GM12878 (cell line): ENCODE results near the gene PARP1. TPM values are rescaled to one million over a fixed set of nuclear protein-coding genes. Genes with fewer than 3 reads are reported as not detected.

Experiments used
- CBFB ChIP-seq: IDR thresholded peaks from 2 replicates; pipeline ENCODE4 v1.6.1; 2016; ENCODE audit warnings: antibody characterized with exemption, low read depth
- CHD1 ChIP-seq: IDR thresholded peaks from 2 replicates; pipeline ENCODE4 v1.6.1; 2012; ENCODE audit warnings: low read depth, low read length, improper control_type of control experiment
- CREB1 ChIP-seq: IDR thresholded peaks from 2 replicates; pipeline ENCODE4 v1.6.1; 2012; ENCODE audit warnings: low read depth, mild to moderate bottlenecking, inconsistent platforms
- ETV6 ChIP-seq, 2 experiments: fragments of 450-650 bp in 1 of 2; IDR thresholded peaks in 1 of 2; conservative IDR thresholded peaks in 1 of 2; 2 replicates each; pipeline ENCODE4 v1.6.1; 2014; ENCODE audit warnings: antibody characterized with exemption in 1 of 2, borderline replicate concordance in 1 of 2, low read depth in 1 of 2, mild to moderate bottlenecking in 1 of 2, moderate library complexity in 1 of 2
- FOS ChIP-seq: IDR thresholded peaks from 3 replicates; pipeline ENCODE4 v1.6.1; 2011; ENCODE audit warnings: borderline replicate concordance; ENCODE audit not compliant: insufficient read length; ENCODE audit errors: extremely low read depth
- GATAD2B ChIP-seq: fragments of 450-650 bp; conservative IDR thresholded peaks from 2 replicates; pipeline ENCODE4 v1.6.1; 2017; ENCODE audit warnings: low read depth, mild to moderate bottlenecking, moderate library complexity
- MXI1 ChIP-seq: fragments of 150-350 bp; IDR thresholded peaks from 2 replicates; pipeline ENCODE4 v1.6.1; 2011; ENCODE audit warnings: low read depth, mild to moderate bottlenecking, inconsistent platforms, low read length, improper control_type of control experiment
- NFIC ChIP-seq: IDR thresholded peaks from 2 replicates; pipeline ENCODE4 v1.6.1; 2012; ENCODE audit warnings: low read depth, mild to moderate bottlenecking, inconsistent platforms, low read length, moderate library complexity
- NFYA ChIP-seq: IDR thresholded peaks from 2 replicates; pipeline ENCODE4 v1.6.1; 2011; ENCODE audit warnings: low read depth, mild to moderate bottlenecking, low read length, improper control_type of control experiment, borderline replicate concordance
- NRF1 ChIP-seq: conservative IDR thresholded peaks from 2 replicates; pipeline ENCODE4 v1.6.1; 2011; ENCODE audit warnings: mild to moderate bottlenecking, low read depth, low read length, improper control_type of control experiment
- PAX5 ChIP-seq: IDR thresholded peaks from 2 replicates; pipeline ENCODE4 v1.6.1; 2011; ENCODE audit warnings: low read depth, low read length, borderline replicate concordance
- POLR2A ChIP-seq: IDR thresholded peaks from 2 replicates; pipeline ENCODE4 v1.6.1; 2011; ENCODE audit warnings: low read depth, mild to moderate bottlenecking, low read length
- POLR2AphosphoS2 ChIP-seq: IDR thresholded peaks from 2 replicates; pipeline ENCODE4 v1.6.1; 2011; ENCODE audit warnings: low read depth, mild to moderate bottlenecking, low read length, improper control_type of control experiment, moderate library complexity
- RELA ChIP-seq: fragments of 450-650 bp; IDR thresholded peaks from 2 replicates; pipeline ENCODE4 v1.8.0; 2014; ENCODE audit warnings: borderline replicate concordance; ENCODE audit not compliant: partially characterized antibody
- SKIL ChIP-seq: fragments of 450-650 bp; IDR thresholded peaks from 2 replicates; pipeline ENCODE4 v1.6.1; 2017; ENCODE audit warnings: mild to moderate bottlenecking, low read depth, inconsistent platforms; ENCODE audit not compliant: poor library complexity, severe bottlenecking
- SMAD1 ChIP-seq: fragments of 450-650 bp; IDR thresholded peaks from 2 replicates; pipeline ENCODE4 v1.6.1; 2018; ENCODE audit warnings: mild to moderate bottlenecking, low read depth; ENCODE audit not compliant: partially characterized antibody
- SMC3 ChIP-seq: IDR thresholded peaks from 2 replicates; pipeline ENCODE4 v1.6.1; 2011; ENCODE audit warnings: low read length, improper control_type of control experiment, borderline replicate concordance
- TARDBP ChIP-seq: IDR thresholded peaks from 2 replicates; pipeline ENCODE4 v1.6.1; 2016; ENCODE audit warnings: borderline replicate concordance
- TBL1XR1 ChIP-seq: IDR thresholded peaks from 2 replicates; pipeline ENCODE4 v1.6.1; 2012; ENCODE audit warnings: low read depth, low read length, improper control_type of control experiment
- ZBTB4 ChIP-seq: fragments of 450-650 bp; formaldehyde crosslinking; IDR thresholded peaks from 2 replicates; pipeline ENCODE4 v1.4.0; 2022; ENCODE audit warnings: mild to moderate bottlenecking, moderate library complexity
- ZNF24 ChIP-seq: fragments of 450-650 bp; IDR thresholded peaks from 2 replicates; pipeline ENCODE4 v1.6.1; 2017; ENCODE audit warnings: antibody characterized with exemption, mild to moderate bottlenecking
- ZNF384 ChIP-seq: IDR thresholded peaks from 2 replicates; pipeline ENCODE4 v1.6.1; 2012; ENCODE audit warnings: low read depth, mild to moderate bottlenecking, low read length, improper control_type of control experiment, borderline replicate concordance
- ZNF622 ChIP-seq: fragments of 450-650 bp; IDR thresholded peaks from 2 replicates; pipeline ENCODE4 v1.6.1; 2017; ENCODE audit warnings: mild to moderate bottlenecking, inconsistent platforms
- polyA plus RNA-seq, 11 experiments: library from polyadenylated mRNA; depleted of rRNA in 4 of 11; unstranded in 6 of 11; stranded (reverse) in 5 of 11; fragments of >200 nt; fragmentation: Nextera tagmentation in 4 of 11; fragmentation: Illumina TruSeq in 1 of 11; extraction: Ambion mirVana in 4 of 11; extraction: Trizol in 1 of 11; gene quantifications; 1 replicate in 1 of 11; 2 replicates in 10 of 11; pipeline versions ENCODE4 v1.2.1 to v1.2.3, GENCODE V29; 2011 to 2016; ENCODE audit warnings: inconsistent platforms in 2 of 11, missing spikeins in 2 of 11, low read depth in 1 of 11
- total RNA-seq, 4 experiments: library from RNA; depleted of rRNA in 3 of 4; stranded (reverse); fragments of >200 nt in 3 of 4; fragmentation: Illumina TruSeq in 1 of 4; extraction: Trizol in 1 of 4; gene quantifications; 2 replicates each; pipeline versions ENCODE4 v1.2.1 to v1.2.3, GENCODE V29; 2013 to 2021
- TF ChIP-seq, protein P1 (sequence below): fragments of 450-650 bp; IDR thresholded peaks from 2 replicates; pipeline ENCODE4 v1.6.1; 2016; ENCODE audit warnings: mild to moderate bottlenecking

PARP1 gene
- total and polyA plus RNA-seq, 10 of the 15 experiments (the other 5 are each of a cell fraction or from before 2014, with no cell fraction given) = 113 to 287 (median 265) TPM

- TF ChIP-seq ZNF384 (peak; percentile 97), NFIC (peak; percentile 83; the same call in 1 of the 2 replicates), GATAD2B (no peak), SKIL (peak; percentile 93), PAX5 (peak; percentile 72; the same call in 1 of the 2 replicates), FOS (no peak), ZNF622 (no peak), POLR2A (no peak), NRF1 (no peak), ZBTB4 (CRISPR knock-in tag) (no peak), NFYA (no peak), ETV6 (conservative IDR thresholded peaks at IDR 0.05 in 1 of 2, IDR thresholded peaks at IDR 0.05 in 1 of 2; ENCODE audit: borderline replicate concordance in 1 of 2, low read depth in 1 of 2) (peak in 1 of 2 experiments; percentile 64; a peak in 1 of 4 replicates), TARDBP (no peak), TBL1XR1 (peak; percentile 50; the same call in 1 of the 2 replicates), CREB1 (no peak), ZNF24 (peak; percentile 54; the same call in 1 of the 2 replicates), SMC3 (no peak), POLR2AphosphoS2 (no peak), CHD1 (no peak), SMAD1 (no peak), MXI1 (no peak), RELA (peak; percentile 86), CBFB (peak; percentile 52; the same call in 1 of the 2 replicates)
- TF ChIP-seq, protein P1, sequence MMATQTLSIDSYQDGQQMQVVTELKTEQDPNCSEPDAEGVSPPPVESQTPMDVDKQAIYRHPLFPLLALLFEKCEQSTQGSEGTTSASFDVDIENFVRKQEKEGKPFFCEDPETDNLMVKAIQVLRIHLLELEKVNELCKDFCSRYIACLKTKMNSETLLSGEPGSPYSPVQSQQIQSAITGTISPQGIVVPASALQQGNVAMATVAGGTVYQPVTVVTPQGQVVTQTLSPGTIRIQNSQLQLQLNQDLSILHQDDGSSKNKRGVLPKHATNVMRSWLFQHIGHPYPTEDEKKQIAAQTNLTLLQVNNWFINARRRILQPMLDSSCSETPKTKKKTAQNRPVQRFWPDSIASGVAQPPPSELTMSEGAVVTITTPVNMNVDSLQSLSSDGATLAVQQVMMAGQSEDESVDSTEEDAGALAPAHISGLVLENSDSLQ = no peak
These were observed 47.7 kb downstream of the PARP1 start (continued) for GRCh38 chr1:226360106-226360746.
